ELR (cell line): Measurements from ENCODE around the gene KRTAP3-3.

Source experiments
- DNase-seq: peaks from one replicate; pipeline ENCODE4 v3.0.0-alpha.2; 2015; ENCODE audit warnings: low read depth

Gene KRTAP3-3

GRCh38 chr17:40958086-40958953, 35.6 kb downstream of the KRTAP3-3 start:
- no peak for DNase-seq

GRCh38 chr17:40956401-40957254, 37.3 kb downstream of the KRTAP3-3 start:
- DNase-seq: peak; percentile 98

- peak; percentile 97 for DNase-seq
Observed at GRCh38 chr17:40953881-40954280, 40.1 kb downstream of the KRTAP3-3 start.

- DNase-seq: peak; percentile 63
Observed at GRCh38 chr17:40952661-40953060, 41.3 kb downstream of the KRTAP3-3 start.

- DNase-seq: no peak
Observed at GRCh38 chr17:40952154-40952553, 41.8 kb downstream of the KRTAP3-3 start.

GRCh38 chr17:40951011-40951622, 42.8 kb downstream of the KRTAP3-3 start:
- peak; percentile 14 for DNase-seq

- DNase-seq: no peak
Observed at GRCh38 chr17:40950176-40950575, 43.8 kb downstream of the KRTAP3-3 start.

- no peak for DNase-seq
Observed at GRCh38 chr17:40949418-40949817, 44.5 kb downstream of the KRTAP3-3 start.

GRCh38 chr17:40947929-40948328, 46.0 kb downstream of the KRTAP3-3 start:
- no peak for DNase-seq

- no peak for DNase-seq
Observed at GRCh38 chr17:40945414-40945813, 48.5 kb downstream of the KRTAP3-3 start.

GRCh38 chr17:40944531-40944930, 49.4 kb downstream of the KRTAP3-3 start:
- DNase-seq: no peak
